Measurements from ENCODE around the gene MXD3. TPM values are rescaled to one million over a fixed set of nuclear protein-coding genes. Genes with fewer than 3 reads are reported as not detected.

Gene MXD3
- polyA plus RNA-seq, 3 donors from 2014 or later, result 2.1 to 4.2 (median 4.1) TPM

- Mint-ChIP-seq H3K27ac (peak overlapping the region; percentile 95 to 99 (median 96)), H3K9me3 (no peaks in the 10 kb centered on the region), H3K4me1 (peaks cover 75% of the 10 kb centered on the region in 2 donors), H3K27me3 (ENCODE audit: low read depth in 3 of 3) (peaks cover 0 to 8% (median 6%) of the 10 kb centered on the region in 3 donors), H3K4me3 (peak overlapping the region; percentile 80 to 91 (median 87)), H3K36me3 (peaks cover 14 to 33% (median 15%) of the 10 kb centered on the region in 3 donors)
- DNase-seq, result peak in 1 of 3 donors; percentile 32
These were observed 17.0 kb upstream of the MXD3 start for GRCh38 chr5:177328545-177329231.

GRCh38 chr5:177327539-177328522 lies 16.1 kb upstream of the MXD3 start:
- Mint-ChIP-seq H3K27me3 (ENCODE audit: low read depth in 3 of 3) (peaks cover 0 to 8% (median 6%) of the 10 kb centered on the region in 3 donors), H3K4me1 (peaks cover 71 to 76% of the 10 kb centered on the region in 2 donors), H3K27ac (peak overlapping the region; percentile 95 to 99 (median 96)), H3K4me3 (peak overlapping the region; percentile 80 to 91 (median 87)), H3K9me3 (no peaks in the 10 kb centered on the region), H3K36me3 (peaks cover 10 to 29% (median 12%) of the 10 kb centered on the region in 3 donors)
- DNase-seq, result peak; percentile 77 to 82 (median 77)

GRCh38 chr5:177325868-177326381 lies 14.2 kb upstream of the MXD3 start:
- H3K4me1 Mint-ChIP-seq, result peaks cover 61 to 66% of the 10 kb centered on the region in 2 donors
- DNase-seq, result no peak
- peak overlapping the region; percentile 66 to 97 (median 82) for H3K27ac Mint-ChIP-seq
- H3K4me3 Mint-ChIP-seq, result peak overlapping the region in 3 of 5 donors; percentile 33 to 65 (median 42)
- no peaks in the 10 kb centered on the region for H3K9me3 Mint-ChIP-seq
- H3K36me3 Mint-ChIP-seq, result peaks cover 7 to 28% (median 15%) of the 10 kb centered on the region in 3 donors
- H3K27me3 Mint-ChIP-seq (ENCODE audit: low read depth in 3 of 3), result peaks cover 0 to 8% (median 6%) of the 10 kb centered on the region in 3 donors

- Mint-ChIP-seq H3K27me3 (ENCODE audit: low read depth in 3 of 3) (peaks cover 0 to 2% (median 1%) of the 10 kb centered on the region in 3 donors), H3K36me3 (peaks cover 10 to 24% (median 19%) of the 10 kb centered on the region in 3 donors), H3K27ac (no peak overlapping the region), H3K4me3 (no peak overlapping the region), H3K4me1 (peaks cover 24 to 44% of the 10 kb centered on the region in 2 donors), H3K9me3 (no peaks in the 10 kb centered on the region)
- DNase-seq, result no peak
These were observed 9.2 kb upstream of the MXD3 start for GRCh38 chr5:177320879-177321278.

GRCh38 chr5:177319913-177320588 lies 8.4 kb upstream of the MXD3 start:
- DNase-seq, result no peak
- Mint-ChIP-seq H3K27me3 (ENCODE audit: low read depth in 3 of 3) (peaks cover 0 to 2% (median 2%) of the 10 kb centered on the region in 3 donors), H3K36me3 (peaks cover 10 to 24% (median 20%) of the 10 kb centered on the region in 3 donors), H3K4me3 (no peak overlapping the region), H3K9me3 (no peaks in the 10 kb centered on the region), H3K27ac (peak overlapping the region in 1 of 6 donors; percentile 11), H3K4me1 (peaks cover 22 to 39% of the 10 kb centered on the region in 2 donors)

- Mint-ChIP-seq H3K9me3 (no peaks in the 10 kb centered on the region), H3K36me3 (peaks cover 10 to 20% (median 16%) of the 10 kb centered on the region in 3 donors), H3K27ac (peak overlapping the region in 2 of 6 donors; percentile 9 to 36), H3K27me3 (ENCODE audit: low read depth in 3 of 3) (peaks cover 0 to 4% (median 2%) of the 10 kb centered on the region in 3 donors), H3K4me3 (no peak overlapping the region), H3K4me1 (peaks cover 15 to 25% of the 10 kb centered on the region in 2 donors)
- DNase-seq, result peak; percentile 69 to 74 (median 70)
These were observed 6.3 kb upstream of the MXD3 start for GRCh38 chr5:177317959-177318377.

- H3K36me3 Mint-ChIP-seq, result peaks cover 7 to 16% (median 11%) of the 10 kb centered on the region in 3 donors
- no peaks in the 10 kb centered on the region for H3K9me3 Mint-ChIP-seq
- peak overlapping the region in 1 of 6 donors; percentile 33 for H3K27ac Mint-ChIP-seq
- no peak for DNase-seq
- H3K27me3 Mint-ChIP-seq (ENCODE audit: low read depth in 3 of 3), result peaks cover 0 to 4% (median 4%) of the 10 kb centered on the region in 3 donors
- peaks cover 18 to 30% of the 10 kb centered on the region in 2 donors for H3K4me1 Mint-ChIP-seq
- no peak overlapping the region for H3K4me3 Mint-ChIP-seq
These were observed 4.3 kb upstream of the MXD3 start for GRCh38 chr5:177316005-177316404.

- no peak overlapping the region for H3K27ac Mint-ChIP-seq
- H3K4me1 Mint-ChIP-seq, result peaks cover 23 to 35% of the 10 kb centered on the region in 2 donors
- no peaks in the 10 kb centered on the region for H3K9me3 Mint-ChIP-seq
- no peak for DNase-seq
- H3K27me3 Mint-ChIP-seq (ENCODE audit: low read depth in 3 of 3), result peaks cover 0 to 4% (median 4%) of the 10 kb centered on the region in 3 donors
- H3K4me3 Mint-ChIP-seq, result no peak overlapping the region
- H3K36me3 Mint-ChIP-seq, result peaks cover 7 to 16% (median 11%) of the 10 kb centered on the region in 3 donors
These were observed 3.7 kb upstream of the MXD3 start for GRCh38 chr5:177315411-177315810.

- H3K4me1 Mint-ChIP-seq, result peaks cover 28 to 35% of the 10 kb centered on the region in 2 donors
- H3K36me3 Mint-ChIP-seq, result peaks cover 3 to 13% (median 7%) of the 10 kb centered on the region in 3 donors
- H3K27ac Mint-ChIP-seq, result no peak overlapping the region
- no peak overlapping the region for H3K4me3 Mint-ChIP-seq
- DNase-seq, result no peak
- peaks cover 0 to 4% (median 2%) of the 10 kb centered on the region in 3 donors for H3K27me3 Mint-ChIP-seq (ENCODE audit: low read depth in 3 of 3)
- H3K9me3 Mint-ChIP-seq, result no peaks in the 10 kb centered on the region
These were observed 3.0 kb upstream of the MXD3 start for GRCh38 chr5:177314376-177315342.

- DNase-seq, result no peak
- Mint-ChIP-seq H3K36me3 (peaks cover 0 to 8% (median 3%) of the 10 kb centered on the region in 3 donors), H3K4me3 (peak overlapping the region in 1 of 5 donors; percentile 33), H3K27ac (peak overlapping the region in 1 of 6 donors; percentile 58), H3K4me1 (peaks cover 38% of the 10 kb centered on the region in 2 donors), H3K9me3 (no peaks in the 10 kb centered on the region), H3K27me3 (ENCODE audit: low read depth in 3 of 3) (peaks cover 0 to 7% (median 5%) of the 10 kb centered on the region in 3 donors)
These were observed 2.0 kb upstream of the MXD3 start for GRCh38 chr5:177313561-177314259.

GRCh38 chr5:177312649-177313181 lies 1.0 kb upstream of the MXD3 start:
- peaks cover 0 to 5% (median 0%) of the 10 kb centered on the region in 3 donors for H3K36me3 Mint-ChIP-seq
- peak overlapping the region; percentile 37 to 75 (median 53) for H3K27ac Mint-ChIP-seq
- H3K4me1 Mint-ChIP-seq, result peaks cover 32 to 39% of the 10 kb centered on the region in 2 donors
- peaks cover 0 to 7% (median 5%) of the 10 kb centered on the region in 3 donors for H3K27me3 Mint-ChIP-seq (ENCODE audit: low read depth in 3 of 3)
- no peaks in the 10 kb centered on the region for H3K9me3 Mint-ChIP-seq
- DNase-seq, result no peak
- H3K4me3 Mint-ChIP-seq, result peak overlapping the region; percentile 69 to 81 (median 72)
